Ascending aorta (tissue), 2 donors: Measurements from ENCODE around the gene TSPAN3. TPM values are rescaled to one million over a fixed set of nuclear protein-coding genes. Genes with fewer than 3 reads are reported as not detected.

ENCODE experiments used
- DNase-seq, 2 donors: peaks; one replicate each; pipeline ENCODE4 v3.0.0-alpha.2; 2019; ENCODE audit warnings: low spot score in 2 of 2
- H3K27ac ChIP-seq, 2 donors: fragments of 200-600 bp; sonication (generic); one replicate each; pipeline ENCODE4 v1.5.1; 2016 to 2017; ENCODE audit warnings: mild to moderate bottlenecking in 1 of 2
- H3K27me3 ChIP-seq: fragments of 200-600 bp; sonication (generic); one replicate; pipeline ENCODE4 v1.5.1; 2017
- H3K36me3 ChIP-seq, 2 donors: fragments of 200-600 bp; sonication (generic); one replicate each; pipeline ENCODE4 v1.5.1; 2016
- H3K4me1 ChIP-seq, 2 donors: fragments of 200-600 bp; sonication (generic); one replicate each; pipeline ENCODE4 v1.5.1; 2016 to 2017; ENCODE audit warnings: mild to moderate bottlenecking in 1 of 2
- H3K4me3 ChIP-seq, 2 donors: fragments of 200-600 bp; sonication (generic); one replicate each; pipeline ENCODE4 v1.5.1; 2016 to 2017; ENCODE audit warnings: mild to moderate bottlenecking in 1 of 2
- H3K9me3 ChIP-seq, 2 donors: fragments of 200-600 bp; sonication (generic); one replicate each; pipeline ENCODE4 v1.5.1; 2016
- intact Hi-C: fragments of 100-400 bp; cut with DNase I; formaldehyde crosslinking; loops from one replicate; pipeline ENCODE4 v1.15.1; 2023
- total RNA-seq: library from RNA; depleted of rRNA; stranded (reverse); fragments of >200 nt; gene quantifications from one replicate; pipeline ENCODE4 v1.1.0, GENCODE V29; 2016
- TF ChIP-seq, protein P1 (sequence below), 3 experiments: fragments of 200-600 bp in 2 of 3; fragments of 450-650 bp in 1 of 3; sonication (generic) in 2 of 3; IDR thresholded peaks; one replicate each; pipeline ENCODE4 v1.5.1; 2016 to 2019; ENCODE audit warnings: antibody characterized with exemption in 3 of 3, mild to moderate bottlenecking in 1 of 3, moderate library complexity in 1 of 3

TSPAN3 gene
- total RNA-seq, result 98.2 TPM

DNA sequence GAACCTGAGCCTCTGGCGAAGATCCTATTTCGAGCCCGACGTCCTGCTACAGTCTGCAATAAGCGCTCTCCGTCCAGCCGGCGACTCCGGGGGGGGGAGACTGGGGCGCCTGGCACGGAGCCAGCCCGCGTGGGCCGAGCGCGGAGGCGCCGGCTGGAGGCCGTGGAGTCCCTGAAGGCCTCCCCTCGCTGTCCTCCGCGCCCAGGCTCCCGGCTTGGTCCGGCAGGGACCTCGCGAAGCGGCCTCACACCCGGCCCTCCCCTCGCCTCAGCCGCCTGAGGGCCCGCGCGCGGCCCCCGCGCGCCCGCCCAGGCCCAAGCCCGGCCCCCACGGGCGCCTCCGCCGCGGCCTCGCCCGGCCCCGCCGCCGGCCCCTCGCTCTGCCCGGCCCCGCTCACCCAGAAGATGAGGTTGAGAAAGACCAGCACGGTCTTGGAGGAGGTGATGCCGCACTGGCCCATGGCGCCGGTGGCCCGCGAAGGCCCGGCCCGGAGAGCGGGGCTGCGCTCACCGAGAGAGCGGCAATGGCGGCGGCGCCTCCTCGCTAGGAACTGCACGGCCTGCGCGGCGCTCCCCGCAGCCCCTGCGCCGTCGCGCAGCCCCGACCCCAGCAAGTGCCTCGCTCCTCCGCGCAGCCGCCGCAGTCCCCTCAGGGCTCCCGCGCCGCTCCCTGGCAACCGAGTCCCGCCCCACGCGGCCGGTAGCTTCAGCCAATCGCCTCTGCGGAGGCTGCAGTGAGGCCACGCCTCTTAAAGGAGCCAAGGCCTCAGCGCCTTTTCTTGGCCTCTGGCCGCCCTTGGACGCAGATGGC lies at the start of gene TSPAN3:
TSS of gene TSPAN3 (minus strand) at position 615 of the 810 bp plus-strand sequence. CDS start at position 460, 155 bp downstream.
- peaks cover 3 to 17% of the 10 kb centered on the region in 2 donors for H3K4me1 ChIP-seq
- H3K27ac ChIP-seq, result peak within 1 kb of the TSS; percentile 87 to 95
- no peaks in the 10 kb centered on the region for H3K9me3 ChIP-seq
- H3K4me3 ChIP-seq, result peak within 1 kb of the TSS; percentile 88 to 93
- no peaks in the 10 kb centered on the region for H3K27me3 ChIP-seq
- intact Hi-C loops, result loop anchor here (1.0 kb wide), 2 partner anchors 13 to 139 kb away; partner anchors contain the start of gene RCN2
- no peaks in the 10 kb centered on the region for H3K36me3 ChIP-seq
- DNase-seq, result peak; percentile 65 to 96
- TF ChIP-seq, protein P1, sequence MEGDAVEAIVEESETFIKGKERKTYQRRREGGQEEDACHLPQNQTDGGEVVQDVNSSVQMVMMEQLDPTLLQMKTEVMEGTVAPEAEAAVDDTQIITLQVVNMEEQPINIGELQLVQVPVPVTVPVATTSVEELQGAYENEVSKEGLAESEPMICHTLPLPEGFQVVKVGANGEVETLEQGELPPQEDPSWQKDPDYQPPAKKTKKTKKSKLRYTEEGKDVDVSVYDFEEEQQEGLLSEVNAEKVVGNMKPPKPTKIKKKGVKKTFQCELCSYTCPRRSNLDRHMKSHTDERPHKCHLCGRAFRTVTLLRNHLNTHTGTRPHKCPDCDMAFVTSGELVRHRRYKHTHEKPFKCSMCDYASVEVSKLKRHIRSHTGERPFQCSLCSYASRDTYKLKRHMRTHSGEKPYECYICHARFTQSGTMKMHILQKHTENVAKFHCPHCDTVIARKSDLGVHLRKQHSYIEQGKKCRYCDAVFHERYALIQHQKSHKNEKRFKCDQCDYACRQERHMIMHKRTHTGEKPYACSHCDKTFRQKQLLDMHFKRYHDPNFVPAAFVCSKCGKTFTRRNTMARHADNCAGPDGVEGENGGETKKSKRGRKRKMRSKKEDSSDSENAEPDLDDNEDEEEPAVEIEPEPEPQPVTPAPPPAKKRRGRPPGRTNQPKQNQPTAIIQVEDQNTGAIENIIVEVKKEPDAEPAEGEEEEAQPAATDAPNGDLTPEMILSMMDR (IDR thresholded peaks at IDR 0.05), result no peak

DNA sequence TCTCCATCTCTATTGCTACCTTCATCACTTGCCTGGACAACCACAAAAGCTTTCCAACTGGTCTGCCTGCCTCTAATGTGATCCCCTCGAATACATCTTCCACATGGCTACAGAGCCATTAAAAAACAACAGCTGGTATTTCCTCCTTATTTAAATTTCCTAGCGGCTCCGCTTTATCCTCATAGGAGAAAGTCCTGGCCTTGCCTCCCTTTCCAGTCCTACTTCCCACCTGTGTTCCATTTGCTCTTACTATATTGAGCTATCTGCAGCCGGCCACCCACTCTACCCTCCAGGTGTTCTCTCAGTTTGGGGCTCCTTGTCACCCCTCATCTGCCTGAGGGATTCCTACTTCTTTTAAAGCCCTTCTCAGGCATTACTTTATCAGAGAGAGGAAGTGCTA lies 49.7 kb upstream of the TSPAN3 start:
- peak in 1 of 2 donors; percentile 11 for DNase-seq
- H3K4me3 ChIP-seq, result no peak overlapping the region
- H3K9me3 ChIP-seq, result no peaks in the 10 kb centered on the region
- intact Hi-C loops, result no loop called here
- H3K27ac ChIP-seq, result no peak overlapping the region
- H3K27me3 ChIP-seq, result no peaks in the 10 kb centered on the region
- H3K4me1 ChIP-seq, result peaks cover 0 to 3% of the 10 kb centered on the region in 2 donors
- H3K36me3 ChIP-seq, result no peaks in the 10 kb centered on the region
- TF ChIP-seq, protein P1 (IDR thresholded peaks at IDR 0.05), result no peak

DNA sequence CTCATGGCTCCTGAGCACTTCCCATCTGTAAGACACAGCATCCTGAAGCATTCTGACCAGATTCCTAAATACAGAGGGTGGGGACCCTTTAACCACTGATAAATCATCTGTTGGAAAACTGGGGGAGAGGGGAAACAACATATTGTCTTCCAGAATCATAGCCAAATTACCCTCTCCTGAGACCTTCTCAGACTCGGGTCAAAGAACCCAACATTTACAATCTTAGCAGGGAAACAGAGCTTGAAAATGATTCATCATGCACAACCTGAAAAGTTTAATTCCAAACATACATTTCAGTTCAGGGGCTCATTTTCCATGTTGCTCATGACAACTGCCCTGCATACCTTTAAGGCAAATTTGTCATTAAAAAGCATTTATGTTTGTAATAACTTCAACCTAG lies 48.5 kb upstream of the TSPAN3 start:
- no peak overlapping the region for H3K4me3 ChIP-seq
- TF ChIP-seq, protein P1 (IDR thresholded peaks at IDR 0.05), result no peak
- no peaks in the 10 kb centered on the region for H3K27me3 ChIP-seq
- H3K36me3 ChIP-seq, result peaks cover under 1 to 4% of the 10 kb centered on the region in 2 donors
- H3K4me1 ChIP-seq, result peaks cover 0 to 3% of the 10 kb centered on the region in 2 donors
- H3K27ac ChIP-seq, result no peak overlapping the region
- DNase-seq, result no peak
- H3K9me3 ChIP-seq, result no peaks in the 10 kb centered on the region
- intact Hi-C loops, result loop anchor here (1.0 kb wide), 1 partner anchor 378 kb away; no protein-coding TSS in a partner anchor

DNA sequence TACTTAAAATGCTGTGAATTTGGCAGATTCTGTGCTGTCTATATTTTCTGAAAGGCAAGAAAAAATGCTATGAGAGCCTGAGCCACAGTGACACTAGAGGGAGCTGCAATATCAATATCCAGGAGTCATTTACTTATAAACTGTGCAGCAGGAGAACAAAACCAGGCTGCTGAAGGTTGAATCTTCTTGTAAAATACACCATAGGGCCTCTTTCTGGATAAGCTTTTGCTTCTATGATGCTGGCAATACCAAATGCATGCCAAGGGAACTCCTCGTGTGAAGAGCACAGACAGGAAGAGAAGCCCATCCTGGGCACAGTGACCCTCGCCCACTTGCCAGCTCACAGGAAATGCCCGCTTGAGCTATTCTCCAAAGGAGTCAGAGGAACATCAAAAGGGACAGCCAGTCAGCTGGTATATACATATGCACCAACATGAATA lies 48.0 kb upstream of the TSPAN3 start:
- intact Hi-C loops, result loop anchor here (1.0 kb wide), 2 partner anchors 378 to 424 kb away; no protein-coding TSS in a partner anchor
- no peak overlapping the region for H3K4me3 ChIP-seq
- peak in 1 of 2 donors; percentile 67 for DNase-seq

DNA sequence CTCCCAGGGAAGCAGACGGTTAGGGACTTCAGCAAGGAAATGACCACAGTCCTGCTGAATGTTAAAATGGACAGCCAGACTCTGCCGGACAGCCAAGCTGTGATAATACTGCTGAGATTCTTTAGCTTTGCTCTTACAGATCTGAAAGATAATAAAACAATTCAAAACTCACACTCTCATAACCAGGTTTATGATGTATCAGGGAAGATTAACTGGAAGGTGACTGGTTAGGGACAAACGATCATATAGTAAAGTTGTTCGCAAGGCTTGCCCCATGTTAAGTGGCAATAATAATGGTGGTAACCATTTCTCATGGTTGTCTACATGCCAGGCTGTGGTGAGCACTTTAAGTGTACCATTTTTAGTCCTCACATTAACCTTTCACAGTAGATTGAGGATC lies 44.3 kb upstream of the TSPAN3 start:
- Histone ChIP-seq H3K27me3 (no peaks in the 10 kb centered on the region), H3K36me3 (peaks cover 9 to 15% of the 10 kb centered on the region in 2 donors), H3K4me1 (peaks cover 0 to 3% of the 10 kb centered on the region in 2 donors), H3K4me3 (no peak overlapping the region), H3K27ac (no peak overlapping the region), H3K9me3 (no peaks in the 10 kb centered on the region)
- TF ChIP-seq, protein P1 (IDR thresholded peaks at IDR 0.05), result no peak
- intact Hi-C loops, result no loop called here
- DNase-seq, result no peak

More for the DNA sequence above, 48.0 kb upstream of the TSPAN3 start:
- Histone ChIP-seq H3K4me1 (peaks cover 0 to 3% of the 10 kb centered on the region in 2 donors), H3K27me3 (no peaks in the 10 kb centered on the region), H3K9me3 (no peaks in the 10 kb centered on the region), H3K27ac (no peak overlapping the region), H3K36me3 (peaks cover 6 to 8% of the 10 kb centered on the region in 2 donors)
- TF ChIP-seq, protein P1 (IDR thresholded peaks at IDR 0.05), result peak; percentile 55 to 73 (median 71)
